GM12878 (cell line): ENCODE data around the gene AJM1. TPM values are rescaled to one million over a fixed set of nuclear protein-coding genes. Genes with fewer than 3 reads are reported as not detected.

Source experiments
- CBX5 ChIP-seq: sonication (generic); IDR thresholded peaks from 2 replicates; pipeline ENCODE4 v1.6.1; 2016; ENCODE audit warnings: low read depth, moderate library complexity, mild to moderate bottlenecking, inconsistent platforms
- CHD2 ChIP-seq: IDR thresholded peaks from 2 replicates; pipeline ENCODE4 v1.6.1; 2011; ENCODE audit warnings: low read depth, low read length, improper control_type of control experiment, borderline replicate concordance
- CREM ChIP-seq: IDR thresholded peaks from 2 replicates; pipeline ENCODE4 v1.6.1; 2014; ENCODE audit warnings: antibody characterized with exemption, low read depth
- EED ChIP-seq: sonication (generic); IDR thresholded peaks from 2 replicates; pipeline ENCODE4 v1.6.1; 2016; ENCODE audit warnings: antibody characterized with exemption, low read depth
- GATAD2B ChIP-seq: fragments of 450-650 bp; conservative IDR thresholded peaks from 2 replicates; pipeline ENCODE4 v1.6.1; 2017; ENCODE audit warnings: low read depth, mild to moderate bottlenecking, moderate library complexity
- KLF5 ChIP-seq: fragments of 450-650 bp; IDR thresholded peaks from 2 replicates; pipeline ENCODE4 v1.6.1; 2014; ENCODE audit warnings: mild to moderate bottlenecking; ENCODE audit not compliant: partially characterized antibody
- MEF2B ChIP-seq: fragments of 450-650 bp; IDR thresholded peaks from 2 replicates; pipeline ENCODE4 v1.6.1; 2018; ENCODE audit warnings: mild to moderate bottlenecking, moderate library complexity; ENCODE audit not compliant: partially characterized antibody, poor library complexity, severe bottlenecking
- MTA2 ChIP-seq: fragments of 450-650 bp; IDR thresholded peaks from 2 replicates; pipeline ENCODE4 v1.6.1; 2016; ENCODE audit warnings: low read depth, mild to moderate bottlenecking, moderate library complexity
- MYB ChIP-seq: fragments of 150-350 bp; IDR thresholded peaks from 2 replicates; pipeline ENCODE4 v1.6.1; 2014; ENCODE audit warnings: mild to moderate bottlenecking, low read depth, low read length, borderline replicate concordance
- MYC ChIP-seq: IDR thresholded peaks from 2 replicates; pipeline ENCODE4 v1.6.1; 2011; ENCODE audit warnings: mild to moderate bottlenecking, low read length, moderate library complexity, inconsistent platforms; ENCODE audit not compliant: insufficient read depth, insufficient replicate concordance, insufficient read length, severe bottlenecking
- NFXL1 ChIP-seq: fragments of 450-650 bp; IDR thresholded peaks from 2 replicates; pipeline ENCODE4 v1.6.1; 2017; ENCODE audit warnings: antibody characterized with exemption, mild to moderate bottlenecking, borderline replicate concordance
- NFYB ChIP-seq: IDR thresholded peaks from 2 replicates; pipeline ENCODE4 v1.6.1; 2011; ENCODE audit warnings: low read depth, mild to moderate bottlenecking, low read length, improper control_type of control experiment, moderate library complexity; ENCODE audit not compliant: insufficient read depth
- RB1 ChIP-seq: fragments of 450-650 bp; formaldehyde crosslinking; IDR thresholded peaks from 2 replicates; pipeline ENCODE4 v1.6.1; 2017; ENCODE audit warnings: mild to moderate bottlenecking, borderline replicate concordance
- RFX5 ChIP-seq: IDR thresholded peaks from 2 replicates; pipeline ENCODE4 v1.6.1; 2011; ENCODE audit warnings: low read depth, low read length, improper control_type of control experiment
- SREBF2 ChIP-seq: IDR thresholded peaks from 2 replicates; pipeline ENCODE4 v1.6.1; 2012; ENCODE audit warnings: mild to moderate bottlenecking, low read length
- TCF12 ChIP-seq: IDR thresholded peaks from 2 replicates; pipeline ENCODE4 v1.6.1; 2011; ENCODE audit warnings: low read depth, mild to moderate bottlenecking, low read length
- TCF3 ChIP-seq: IDR thresholded peaks from 2 replicates; pipeline ENCODE4 v1.6.1; 2012; ENCODE audit warnings: low read depth, mild to moderate bottlenecking, low read length, borderline replicate concordance; ENCODE audit not compliant: insufficient read depth
- USF1 ChIP-seq: IDR thresholded peaks from 2 replicates; pipeline ENCODE4 v1.6.1; 2011; ENCODE audit warnings: borderline replicate concordance, low read depth, mild to moderate bottlenecking, moderate library complexity, mixed read lengths, low read length; ENCODE audit not compliant: insufficient read depth; ENCODE audit errors: extremely low read length
- ZBED1 ChIP-seq: IDR thresholded peaks from 2 replicates; pipeline ENCODE4 v1.6.1; 2016; ENCODE audit warnings: borderline replicate concordance
- ZNF622 ChIP-seq: fragments of 450-650 bp; IDR thresholded peaks from 2 replicates; pipeline ENCODE4 v1.6.1; 2017; ENCODE audit warnings: mild to moderate bottlenecking, inconsistent platforms
- polyA plus RNA-seq, 11 experiments: library from polyadenylated mRNA; depleted of rRNA in 4 of 11; unstranded in 6 of 11; stranded (reverse) in 5 of 11; fragments of >200 nt; fragmentation: Nextera tagmentation in 4 of 11; fragmentation: Illumina TruSeq in 1 of 11; extraction: Ambion mirVana in 4 of 11; extraction: Trizol in 1 of 11; gene quantifications; 1 replicate in 1 of 11; 2 replicates in 10 of 11; pipeline versions ENCODE4 v1.2.1 to v1.2.3, GENCODE V29; 2011 to 2016; ENCODE audit warnings: inconsistent platforms in 2 of 11, missing spikeins in 2 of 11, low read depth in 1 of 11
- total RNA-seq, 4 experiments: library from RNA; depleted of rRNA in 3 of 4; stranded (reverse); fragments of >200 nt in 3 of 4; fragmentation: Illumina TruSeq in 1 of 4; extraction: Trizol in 1 of 4; gene quantifications; 2 replicates each; pipeline versions ENCODE4 v1.2.1 to v1.2.3, GENCODE V29; 2013 to 2021
- TF ChIP-seq, protein P1 (sequence below): fragments of 150-350 bp; IDR thresholded peaks from 2 replicates; pipeline ENCODE4 v1.6.1; 2014; ENCODE audit warnings: mild to moderate bottlenecking, low read depth, low read length
- TF ChIP-seq, protein P2 (sequence below): fragments of 450-650 bp; IDR thresholded peaks from 2 replicates; pipeline ENCODE4 v1.6.1; 2017; ENCODE audit warnings: mild to moderate bottlenecking

Gene AJM1
- total and polyA plus RNA-seq, 10 of the 15 experiments (the other 5 are each of a cell fraction or from before 2014, with no cell fraction given): 0.06 to 2.5 (median 1.0) TPM; not detected in 2

DNA sequence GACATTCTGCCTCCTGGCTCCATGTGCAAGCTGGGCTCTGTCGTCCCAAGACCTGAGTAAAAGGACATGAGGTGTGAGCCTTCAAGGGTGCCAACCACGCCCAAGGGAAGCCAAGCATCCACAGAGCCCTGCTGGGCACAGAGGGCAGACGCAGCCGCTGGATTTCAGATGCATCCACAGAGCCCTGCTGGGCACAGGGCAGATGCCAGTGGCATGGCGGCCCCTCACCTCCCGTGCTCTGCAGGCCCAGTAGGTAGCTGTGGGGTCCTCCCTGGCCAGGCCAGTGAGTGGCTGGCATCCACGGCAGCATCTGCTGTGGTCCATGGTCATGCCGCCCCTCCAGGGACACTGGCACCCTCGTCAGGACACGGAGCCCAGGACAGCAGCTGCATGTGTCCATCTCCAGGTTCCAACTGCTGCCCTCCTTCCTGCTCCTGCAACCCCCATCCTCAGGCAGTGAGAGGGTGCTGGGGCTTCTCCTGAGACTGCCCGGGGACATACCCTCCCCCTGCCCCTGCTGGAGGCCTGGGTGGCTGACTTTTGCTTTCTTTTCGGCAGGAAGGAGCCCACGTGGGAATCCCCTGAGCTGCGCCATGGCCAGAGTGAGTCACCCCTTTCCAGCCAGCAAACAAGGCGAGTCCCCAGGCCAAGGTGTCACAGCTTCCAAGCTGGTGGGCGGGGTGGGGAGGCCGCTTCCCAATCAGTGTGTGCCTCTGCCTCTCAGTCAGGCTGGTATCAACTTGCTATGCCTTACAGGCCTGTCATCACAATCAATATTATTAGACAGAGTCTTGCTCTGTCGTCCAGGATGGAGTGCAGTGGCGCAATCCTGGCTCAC lies 40.0 kb downstream of the AJM1 start (continued):
- TF ChIP-seq EED (peak; percentile 65; the same call in 1 of the 2 replicates), MEF2B (peak; percentile 17), MYC (no peak), CREM (peak; percentile 59; the same call in 1 of the 2 replicates), MTA2 (no peak; the same call in 1 of the 2 replicates), MYB (no peak), NFXL1 (no peak), TCF12 (peak; percentile 42; the same call in 1 of the 2 replicates), CHD2 (peak; percentile 67), GATAD2B (peak; percentile 62), TCF3 (no peak), USF1 (peak; percentile 58), KLF5 (no peak), CBX5 (no peak), RB1 (no peak), RFX5 (no peak), NFYB (no peak), ZBED1 (no peak), SREBF2 (no peak), ZNF622 (no peak)
- TF ChIP-seq, protein P1, sequence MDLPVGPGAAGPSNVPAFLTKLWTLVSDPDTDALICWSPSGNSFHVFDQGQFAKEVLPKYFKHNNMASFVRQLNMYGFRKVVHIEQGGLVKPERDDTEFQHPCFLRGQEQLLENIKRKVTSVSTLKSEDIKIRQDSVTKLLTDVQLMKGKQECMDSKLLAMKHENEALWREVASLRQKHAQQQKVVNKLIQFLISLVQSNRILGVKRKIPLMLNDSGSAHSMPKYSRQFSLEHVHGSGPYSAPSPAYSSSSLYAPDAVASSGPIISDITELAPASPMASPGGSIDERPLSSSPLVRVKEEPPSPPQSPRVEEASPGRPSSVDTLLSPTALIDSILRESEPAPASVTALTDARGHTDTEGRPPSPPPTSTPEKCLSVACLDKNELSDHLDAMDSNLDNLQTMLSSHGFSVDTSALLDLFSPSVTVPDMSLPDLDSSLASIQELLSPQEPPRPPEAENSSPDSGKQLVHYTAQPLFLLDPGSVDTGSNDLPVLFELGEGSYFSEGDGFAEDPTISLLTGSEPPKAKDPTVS: no peak
- TF ChIP-seq, protein P2, sequence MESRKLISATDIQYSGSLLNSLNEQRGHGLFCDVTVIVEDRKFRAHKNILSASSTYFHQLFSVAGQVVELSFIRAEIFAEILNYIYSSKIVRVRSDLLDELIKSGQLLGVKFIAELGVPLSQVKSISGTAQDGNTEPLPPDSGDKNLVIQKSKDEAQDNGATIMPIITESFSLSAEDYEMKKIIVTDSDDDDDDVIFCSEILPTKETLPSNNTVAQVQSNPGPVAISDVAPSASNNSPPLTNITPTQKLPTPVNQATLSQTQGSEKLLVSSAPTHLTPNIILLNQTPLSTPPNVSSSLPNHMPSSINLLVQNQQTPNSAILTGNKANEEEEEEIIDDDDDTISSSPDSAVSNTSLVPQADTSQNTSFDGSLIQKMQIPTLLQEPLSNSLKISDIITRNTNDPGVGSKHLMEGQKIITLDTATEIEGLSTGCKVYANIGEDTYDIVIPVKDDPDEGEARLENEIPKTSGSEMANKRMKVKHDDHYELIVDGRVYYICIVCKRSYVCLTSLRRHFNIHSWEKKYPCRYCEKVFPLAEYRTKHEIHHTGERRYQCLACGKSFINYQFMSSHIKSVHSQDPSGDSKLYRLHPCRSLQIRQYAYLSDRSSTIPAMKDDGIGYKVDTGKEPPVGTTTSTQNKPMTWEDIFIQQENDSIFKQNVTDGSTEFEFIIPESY: no peak
